Transverse colon (tissue), 4 donors: Measurements from ENCODE around the gene STARD13. TPM values are rescaled to one million over a fixed set of nuclear protein-coding genes. Genes with fewer than 3 reads are reported as not detected.

Experiments
- DNase-seq: peaks from one replicate; pipeline ENCODE4 v3.0.0-alpha.2; 2019
- H3K27ac ChIP-seq, 4 donors: fragments of 200-600 bp; sonication (generic); 2 replicates each; pipeline ENCODE4 v1.5.1; 2016 to 2018; ENCODE audit warnings: inconsistent platforms in 4 of 4
- H3K27me3 ChIP-seq: fragments of 200-600 bp; sonication (generic); 2 replicates; pipeline ENCODE4 v1.5.1; 2017; ENCODE audit warnings: inconsistent platforms
- H3K36me3 ChIP-seq, 4 donors: fragments of 200-600 bp; sonication (generic); 2 replicates each; pipeline ENCODE4 v1.5.1; 2017 to 2019; ENCODE audit warnings: inconsistent platforms in 4 of 4
- H3K4me1 ChIP-seq, 4 donors: fragments of 200-600 bp; sonication (generic); 2 replicates each; pipeline ENCODE4 v1.5.1; 2017 to 2020; ENCODE audit warnings: inconsistent platforms in 4 of 4
- H3K4me3 ChIP-seq, 4 donors: fragments of 200-600 bp; sonication (generic); 1 replicate in 1 of 4; 2 replicates in 3 of 4; pipeline versions ENCODE4 v1.5.1 to v1.6.1; 2017 to 2019; ENCODE audit warnings: inconsistent platforms in 4 of 4
- H3K9me3 ChIP-seq, 2 donors: fragments of 200-600 bp; sonication (generic); 2 replicates each; pipeline ENCODE4 v1.5.1; 2017 to 2019; ENCODE audit warnings: inconsistent platforms in 2 of 2
- CTCF ChIP-seq, 5 experiments: fragments of 200-600 bp in 3 of 5; fragments of 450-650 bp in 2 of 5; sonication (generic) in 3 of 5; IDR thresholded peaks; 1 replicate in 2 of 5; 2 replicates in 3 of 5; pipeline ENCODE4 v1.5.1; 2016 to 2017; ENCODE audit warnings: antibody characterized with exemption in 5 of 5, inconsistent platforms in 3 of 5, mild to moderate bottlenecking in 2 of 5, moderate library complexity in 1 of 5
- EP300 ChIP-seq: sonication (generic); formaldehyde crosslinking; IDR thresholded peaks from one replicate; pipeline ENCODE4 v1.6.1; 2017; ENCODE audit warnings: antibody characterized with exemption, low read depth
- POLR2A ChIP-seq: fragments of 450-650 bp; IDR thresholded peaks from one replicate; pipeline ENCODE4 v1.6.1; 2016; ENCODE audit warnings: antibody characterized with exemption, mild to moderate bottlenecking, moderate library complexity
- POLR2AphosphoS5 ChIP-seq, 3 donors: sonication (generic); formaldehyde crosslinking; IDR thresholded peaks; one replicate each; pipeline ENCODE4 v1.6.1; 2016; ENCODE audit warnings: antibody characterized with exemption in 3 of 3
- WGBS, 2 donors: methylation state at CpG; one replicate each; pipeline ENCODE4 v1.1.5; 2018; ENCODE audit warnings: low coverage in 1 of 2; 5-methylcytosine and 5-hydroxymethylcytosine counted together
- in situ Hi-C, 4 donors: fragments of 200-750 bp; cut with MboI; loops; one replicate each; pipeline versions ENCODE4 v1.15.0 to v1.15.1; 2017; ENCODE audit warnings: low sequenced_read_pairs in 3 of 4, low pct_ligation_motif_present in 1 of 4, low pct_unique_long_range_greater_than_20kb in 1 of 4
- intact Hi-C: fragments of 100-400 bp; cut with DNase I; formaldehyde crosslinking; loops from one replicate; pipeline ENCODE4 v1.15.1; 2023; ENCODE audit warnings: low total_unique reads
- total RNA-seq, 4 donors: library from RNA; depleted of rRNA; stranded (reverse); fragments of >200 nt; gene quantifications; one replicate each; pipeline ENCODE4 v1.1.0, GENCODE V29; 2016

Gene STARD13
- total RNA-seq, 4 donors from 2014 or later, result 18.1 to 107 (median 41.5) TPM

- Histone ChIP-seq H3K36me3 (no peaks in the 10 kb centered on the region), H3K4me3 (no peak overlapping the region), H3K27ac (peak overlapping the region; percentile 85 to 95 (median 91)), H3K4me1 (peaks cover 6 to 92% (median 56%) of the 10 kb centered on the region in 4 donors), H3K27me3 (no peaks in the 10 kb centered on the region), H3K9me3 (no peaks in the 10 kb centered on the region)
- in situ Hi-C loops (no loop called here), intact Hi-C loops (no loop called here)
- no peak for DNase-seq
- 83 to 85% methylated on average over 4 of the region's 4 CpGs for whole genome bisulfite sequencing, 2 donors
- TF ChIP-seq POLR2A (no peak), CTCF (IDR thresholded peaks at IDR 0.05) (no peak), EP300 (no peak), POLR2AphosphoS5 (IDR thresholded peaks at IDR 0.05) (no peak)
Observed at GRCh38 chr13:33277037-33277740, 8.4 kb downstream of the STARD13 start.

- intact Hi-C loops (no loop called here), in situ Hi-C loops (no loop called here)
- H3K27ac ChIP-seq, result peak overlapping the region; percentile 26 to 92 (median 88)
- H3K27me3 ChIP-seq, result no peaks in the 10 kb centered on the region
- H3K4me1 ChIP-seq, result peaks cover 10 to 94% (median 62%) of the 10 kb centered on the region in 4 donors
- H3K36me3 ChIP-seq, result no peaks in the 10 kb centered on the region
- TF ChIP-seq POLR2A, result no peak
- TF ChIP-seq POLR2AphosphoS5 (IDR thresholded peaks at IDR 0.05), result no peak
- TF ChIP-seq CTCF (IDR thresholded peaks at IDR 0.05), result no peak
- TF ChIP-seq EP300, result no peak
- WGBS, 2 donors, result 29 to 38% methylated on average over 2 to 3 of the region's 3 CpGs
- no peak overlapping the region for H3K4me3 ChIP-seq
- DNase-seq, result no peak
- H3K9me3 ChIP-seq, result no peaks in the 10 kb centered on the region
Observed at GRCh38 chr13:33276570-33276969, 9.0 kb downstream of the STARD13 start.

GRCh38 chr13:33275916-33276315, 9.6 kb downstream of the STARD13 start:
- Histone ChIP-seq H3K4me3 (no peak overlapping the region), H3K36me3 (no peaks in the 10 kb centered on the region), H3K27me3 (no peaks in the 10 kb centered on the region), H3K9me3 (no peaks in the 10 kb centered on the region), H3K27ac (peak overlapping the region; percentile 26 to 92 (median 88)), H3K4me1 (peaks cover 17 to 96% (median 66%) of the 10 kb centered on the region in 4 donors)
- in situ Hi-C loops (no loop called here), intact Hi-C loops (no loop called here)
- no peak for DNase-seq
- TF ChIP-seq POLR2A (no peak), POLR2AphosphoS5 (IDR thresholded peaks at IDR 0.05) (peak in 1 of 3 donors; percentile 21), EP300 (no peak)
- WGBS, 2 donors, result 77 to 83% methylated on average over 3 of the region's 3 CpGs

- H3K27me3 ChIP-seq, result no peaks in the 10 kb centered on the region
- no peak overlapping the region for H3K4me3 ChIP-seq
- intact Hi-C loops, result no loop called here
- in situ Hi-C loops, result no loop called here
- DNase-seq, result no peak
- H3K27ac ChIP-seq, result peak overlapping the region; percentile 75 to 85 (median 78)
- 64 to 76% methylated on average over 4 of the region's 4 CpGs for WGBS, 2 donors
- H3K4me1 ChIP-seq, result peaks cover 21 to 90% (median 59%) of the 10 kb centered on the region in 4 donors
- H3K9me3 ChIP-seq, result no peaks in the 10 kb centered on the region
- TF ChIP-seq EP300 (no peak), CTCF (IDR thresholded peaks at IDR 0.05) (no peak), POLR2AphosphoS5 (IDR thresholded peaks at IDR 0.05) (no peak), POLR2A (no peak)
- no peaks in the 10 kb centered on the region for H3K36me3 ChIP-seq
Observed at GRCh38 chr13:33274264-33274663, 11.3 kb downstream of the STARD13 start.
